ENCODE results near the gene HEG1. TPM values are rescaled to one million over a fixed set of nuclear protein-coding genes. Genes with fewer than 3 reads are reported as not detected.

The HEG1 gene
- total RNA-seq, 2 experiments from 2014 or later, result 31.2 to 32.6 TPM

DNA sequence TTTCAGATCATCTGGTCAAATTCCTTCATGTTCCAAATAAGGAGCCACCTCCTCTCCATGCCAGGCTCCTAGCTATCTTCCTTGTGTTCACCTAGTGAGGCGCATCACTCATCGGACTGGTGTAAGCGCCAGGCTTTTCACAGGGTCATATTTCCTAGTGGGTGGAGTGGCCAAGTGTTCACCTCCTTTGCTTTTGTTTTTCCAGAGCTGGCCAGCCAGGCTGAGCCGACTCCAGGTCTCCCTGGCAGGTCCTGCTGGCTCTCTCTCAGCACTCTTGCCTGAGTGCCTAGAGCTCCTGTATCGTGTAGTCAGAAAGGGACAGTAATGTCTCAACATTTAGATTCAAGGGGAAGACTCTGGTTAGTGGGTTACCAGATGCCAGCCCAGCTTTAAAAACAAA is 31.0 kb downstream of the HEG1 start:
- Mint-ChIP-seq H3K4me1 (ENCODE audit: low read depth) (peaks cover 63% of the 10 kb centered on the region), H3K36me3 (ENCODE audit: low read depth) (peaks cover 93% of the 10 kb centered on the region), H3K4me3 (no peak overlapping the region), H3K27me3 (no peaks in the 10 kb centered on the region), H3K9me3 (no peaks in the 10 kb centered on the region), H3K27ac (no peak overlapping the region)
- intact Hi-C loops (cut with DNase I, micrococcal nuclease), result no loop called here
- Histone ChIP-seq H3K9me3 (ENCODE audit: control insufficient read depth in 1 of 2, insufficient read depth in 1 of 2, low read length in 2 of 2) (no peaks in the 10 kb centered on the region), H3K27ac (ENCODE audit: low read depth in 1 of 2, low read length in 2 of 2) (peak overlapping the region in 1 of 2 donors; percentile 4), H3K36me3 (ENCODE audit: insufficient read depth, low read length) (peaks cover 47% of the 10 kb centered on the region), H3K4me1 (ENCODE audit: insufficient read depth, low read length) (peaks cover 23% of the 10 kb centered on the region), H3K4me3 (ENCODE audit: low read length) (no peak overlapping the region), H3K27me3 (ENCODE audit: control insufficient read depth in 1 of 2, insufficient read depth in 2 of 2, low read length in 2 of 2) (no peaks in the 10 kb centered on the region)
- ChIA-PET POLR2A (no interaction called here), CTCF (no interaction called here)
- TF ChIP-seq, protein P1, sequence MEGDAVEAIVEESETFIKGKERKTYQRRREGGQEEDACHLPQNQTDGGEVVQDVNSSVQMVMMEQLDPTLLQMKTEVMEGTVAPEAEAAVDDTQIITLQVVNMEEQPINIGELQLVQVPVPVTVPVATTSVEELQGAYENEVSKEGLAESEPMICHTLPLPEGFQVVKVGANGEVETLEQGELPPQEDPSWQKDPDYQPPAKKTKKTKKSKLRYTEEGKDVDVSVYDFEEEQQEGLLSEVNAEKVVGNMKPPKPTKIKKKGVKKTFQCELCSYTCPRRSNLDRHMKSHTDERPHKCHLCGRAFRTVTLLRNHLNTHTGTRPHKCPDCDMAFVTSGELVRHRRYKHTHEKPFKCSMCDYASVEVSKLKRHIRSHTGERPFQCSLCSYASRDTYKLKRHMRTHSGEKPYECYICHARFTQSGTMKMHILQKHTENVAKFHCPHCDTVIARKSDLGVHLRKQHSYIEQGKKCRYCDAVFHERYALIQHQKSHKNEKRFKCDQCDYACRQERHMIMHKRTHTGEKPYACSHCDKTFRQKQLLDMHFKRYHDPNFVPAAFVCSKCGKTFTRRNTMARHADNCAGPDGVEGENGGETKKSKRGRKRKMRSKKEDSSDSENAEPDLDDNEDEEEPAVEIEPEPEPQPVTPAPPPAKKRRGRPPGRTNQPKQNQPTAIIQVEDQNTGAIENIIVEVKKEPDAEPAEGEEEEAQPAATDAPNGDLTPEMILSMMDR (IDR thresholded peaks at IDR 0.05), result no peak
- DNase-seq, result no peak
- no peak for ATAC-seq (ENCODE audit: poor library complexity)

DNA sequence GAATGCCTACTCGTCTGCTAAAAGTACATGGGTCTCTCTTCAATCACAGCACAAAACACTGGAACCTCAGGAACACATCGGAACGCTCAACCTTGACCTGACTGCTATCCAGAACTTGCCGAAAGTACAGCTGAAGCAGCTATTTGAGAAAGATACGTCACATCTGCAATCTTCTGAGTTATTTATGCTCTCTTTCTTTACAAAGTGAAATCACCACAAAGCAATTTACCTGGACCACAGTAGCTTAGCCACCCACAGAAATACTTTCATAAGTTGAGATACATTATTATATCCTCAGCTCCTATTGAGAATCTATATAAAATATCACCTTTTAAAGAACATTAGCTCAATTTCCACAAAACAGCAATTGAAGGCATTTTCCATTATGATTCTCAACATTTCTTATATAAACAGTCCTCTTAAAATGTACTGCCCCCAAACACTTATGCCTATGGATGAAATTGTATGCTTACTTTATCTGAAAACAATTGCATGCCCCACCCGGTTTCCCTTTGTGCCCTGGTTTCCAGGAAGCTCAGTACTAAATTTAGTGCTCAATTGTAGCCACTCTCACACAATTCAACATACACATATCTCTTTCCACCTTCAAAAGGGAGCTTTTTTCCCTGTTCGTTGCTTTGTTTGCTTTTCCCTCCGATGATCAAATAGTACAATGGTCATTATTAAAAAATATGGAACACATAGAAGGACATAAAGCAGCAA is 31.8 kb downstream of the HEG1 start:
- no peaks in the 10 kb centered on the region for H3K27me3 Mint-ChIP-seq
- Histone ChIP-seq H3K27ac (ENCODE audit: low read depth in 1 of 2, low read length in 2 of 2) (no peak overlapping the region), H3K4me3 (ENCODE audit: low read length) (no peak overlapping the region), H3K36me3 (ENCODE audit: insufficient read depth, low read length) (peaks cover 51% of the 10 kb centered on the region), H3K9me3 (ENCODE audit: control insufficient read depth in 1 of 2, insufficient read depth in 1 of 2, low read length in 2 of 2) (no peaks in the 10 kb centered on the region), H3K4me1 (ENCODE audit: insufficient read depth, low read length) (peaks cover 28% of the 10 kb centered on the region), H3K27me3 (ENCODE audit: control insufficient read depth in 1 of 2, insufficient read depth in 2 of 2, low read length in 2 of 2) (no peaks in the 10 kb centered on the region)
- TF ChIP-seq, protein P1 (IDR thresholded peaks at IDR 0.05), result no peak
- H3K27ac Mint-ChIP-seq, result no peak overlapping the region
- no peak for DNase-seq
- ChIA-PET CTCF (no interaction called here), POLR2A (no interaction called here)
- no peak for ATAC-seq (ENCODE audit: poor library complexity)
- H3K36me3 Mint-ChIP-seq (ENCODE audit: low read depth), result peaks cover 94% of the 10 kb centered on the region
- peaks cover 63% of the 10 kb centered on the region for H3K4me1 Mint-ChIP-seq (ENCODE audit: low read depth)
- H3K9me3 Mint-ChIP-seq, result no peaks in the 10 kb centered on the region
- no peak overlapping the region for H3K4me3 Mint-ChIP-seq
- intact Hi-C loops (cut with DNase I, micrococcal nuclease), result no loop called here

DNA sequence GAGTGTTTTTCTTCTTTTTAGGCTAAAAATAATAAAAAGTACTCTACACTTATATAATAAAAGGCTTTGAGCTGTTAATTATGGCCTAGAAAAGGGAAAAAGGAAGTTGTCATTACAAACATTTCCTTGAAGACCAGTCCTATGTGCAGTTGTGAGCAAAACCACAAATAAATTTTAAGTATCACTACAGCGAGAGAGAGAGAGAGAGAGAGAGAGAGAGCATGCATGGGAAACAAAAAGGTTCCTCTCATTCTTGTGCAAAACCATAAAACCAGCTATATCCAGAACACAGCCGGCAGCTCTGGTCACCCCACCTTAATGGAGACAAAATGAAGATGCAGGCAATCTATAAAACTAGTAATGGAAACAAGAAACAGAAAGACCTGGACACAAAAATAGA is 33.6 kb downstream of the HEG1 start:
- POLR2A ChIA-PET, result interaction anchor here (0.7 kb wide), 1 partner anchor 47 kb away, joined by 4 read pairs; no protein-coding TSS in a partner anchor
- intact Hi-C loops (cut with DNase I, micrococcal nuclease), result no loop called here
- Mint-ChIP-seq H3K4me3 (no peak overlapping the region), H3K27me3 (no peaks in the 10 kb centered on the region), H3K9me3 (no peaks in the 10 kb centered on the region), H3K27ac (no peak overlapping the region), H3K4me1 (ENCODE audit: low read depth) (peaks cover 60% of the 10 kb centered on the region), H3K36me3 (ENCODE audit: low read depth) (peaks cover 91% of the 10 kb centered on the region)
- no peak overlapping the region for H3K27ac ChIP-seq (ENCODE audit: low read depth in 1 of 2, low read length in 2 of 2)
- TF ChIP-seq, protein P1 (IDR thresholded peaks at IDR 0.05), result no peak
- CTCF ChIA-PET, result interaction anchor here (2.0 kb wide), 1 partner anchor 17 kb away, joined by 4 read pairs; no protein-coding TSS in a partner anchor
- peaks cover 48% of the 10 kb centered on the region for H3K36me3 ChIP-seq (ENCODE audit: insufficient read depth, low read length)
- peaks cover 35% of the 10 kb centered on the region for H3K4me1 ChIP-seq (ENCODE audit: insufficient read depth, low read length)
- ATAC-seq (ENCODE audit: poor library complexity) (no peak), DNase-seq (peak in 1 of 14 experiments; percentile 25)
- no peaks in the 10 kb centered on the region for H3K9me3 ChIP-seq (ENCODE audit: control insufficient read depth in 1 of 2, insufficient read depth in 1 of 2, low read length in 2 of 2)
- no peaks in the 10 kb centered on the region for H3K27me3 ChIP-seq (ENCODE audit: control insufficient read depth in 1 of 2, insufficient read depth in 2 of 2, low read length in 2 of 2)
- H3K4me3 ChIP-seq (ENCODE audit: low read length), result no peak overlapping the region

Data from CD4-positive, alpha-beta T cell (primary cell).